Head of caudate nucleus (tissue), 42 donors: ENCODE data around the gene LGI1.
A peak's percentile ranks its signal among the peaks of the same experiment; 100 is the strongest.

Experiments
- DNase-seq, 42 donors: peaks; one replicate each; pipeline versions ENCODE4 v3.0.0 to v3.0.0-alpha.2; 2020 to 2021; ENCODE audit warnings: mixed read lengths in 7 of 42
- intact Hi-C: fragments of 100-400 bp; cut with DNase I; formaldehyde crosslinking; loops from one replicate; pipeline ENCODE4 v1.15.0; 2022

Gene LGI1

DNA sequence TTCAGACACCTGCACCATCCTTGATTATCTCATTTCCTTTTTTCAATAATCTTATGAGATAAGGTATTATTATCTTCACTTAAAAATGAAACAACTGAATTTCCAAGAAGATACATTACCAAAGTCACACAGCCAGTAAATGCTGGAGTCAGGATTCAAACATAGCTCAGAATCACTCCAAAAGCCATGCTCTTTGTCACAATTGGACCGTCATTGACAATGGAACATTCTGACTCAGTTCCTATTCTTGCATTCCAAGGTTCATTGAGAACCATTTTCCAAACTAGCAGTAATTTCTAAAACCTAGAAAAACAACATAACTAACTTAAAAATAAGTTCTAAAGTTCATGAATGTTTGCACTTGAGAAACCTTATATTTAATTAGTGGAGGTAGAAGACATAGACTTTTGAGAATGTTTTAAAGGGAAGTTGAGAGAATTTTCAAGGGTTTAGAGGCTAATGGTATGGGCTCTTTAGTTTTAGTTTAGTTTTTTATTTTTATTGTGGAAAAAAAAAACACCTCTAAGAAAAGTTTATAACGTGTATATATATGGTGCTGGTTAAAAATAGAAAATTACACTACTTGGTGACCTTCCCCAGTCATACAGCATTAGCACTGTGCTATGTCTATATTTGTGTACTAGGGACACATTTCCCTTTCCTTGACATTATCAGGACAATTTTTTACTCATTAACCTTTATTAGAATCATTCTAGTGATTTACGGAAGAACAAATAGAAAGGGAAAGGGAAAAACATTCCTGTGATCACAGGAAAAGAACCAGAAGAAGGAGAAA lies 30.9 kb downstream of the LGI1 start:
- no peak for DNase-seq
- intact Hi-C loops = no loop called here

DNA sequence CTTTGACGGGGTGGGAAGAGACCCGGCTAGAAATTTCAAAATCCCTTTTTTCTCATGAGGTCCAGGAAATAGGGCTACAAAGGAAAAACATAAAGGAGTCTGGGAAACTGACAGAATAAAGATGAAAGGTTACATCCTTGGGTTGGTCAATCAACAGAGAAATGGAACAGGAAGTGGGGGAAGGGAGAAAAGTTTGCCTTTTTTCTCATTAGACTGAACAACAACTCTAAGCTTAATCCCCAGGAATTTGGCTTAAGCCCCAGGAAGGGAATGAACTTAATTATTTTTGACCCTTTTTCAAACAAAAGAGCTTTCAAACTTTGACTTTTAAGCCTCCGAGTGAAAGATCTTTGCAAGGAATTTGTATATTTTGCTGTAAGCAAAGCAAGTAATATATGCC lies 32.7 kb downstream of the LGI1 start:
- DNase-seq = no peak
- intact Hi-C loops = no loop called here

DNA sequence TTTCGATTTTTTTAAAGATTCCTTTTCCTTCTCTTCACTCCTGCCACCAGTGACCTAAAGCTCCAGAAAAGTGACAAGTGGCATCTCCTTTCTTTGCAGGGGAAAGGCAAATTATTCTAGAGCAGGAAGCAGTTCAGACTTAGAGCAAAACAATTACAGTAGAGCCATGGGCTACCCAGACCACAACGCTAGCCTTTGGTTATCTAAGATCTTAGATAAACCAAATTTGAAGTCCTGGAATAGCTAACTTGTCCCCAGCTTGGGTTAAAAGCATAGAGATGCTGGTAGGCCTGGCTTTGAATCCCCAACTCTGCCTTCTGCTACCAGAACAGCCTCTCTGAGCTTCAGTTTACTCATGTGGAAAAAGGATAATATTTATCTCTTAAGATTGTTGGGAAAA lies 38.4 kb downstream of the LGI1 start:
- DNase-seq = no peak
- intact Hi-C loops = no loop called here

DNA sequence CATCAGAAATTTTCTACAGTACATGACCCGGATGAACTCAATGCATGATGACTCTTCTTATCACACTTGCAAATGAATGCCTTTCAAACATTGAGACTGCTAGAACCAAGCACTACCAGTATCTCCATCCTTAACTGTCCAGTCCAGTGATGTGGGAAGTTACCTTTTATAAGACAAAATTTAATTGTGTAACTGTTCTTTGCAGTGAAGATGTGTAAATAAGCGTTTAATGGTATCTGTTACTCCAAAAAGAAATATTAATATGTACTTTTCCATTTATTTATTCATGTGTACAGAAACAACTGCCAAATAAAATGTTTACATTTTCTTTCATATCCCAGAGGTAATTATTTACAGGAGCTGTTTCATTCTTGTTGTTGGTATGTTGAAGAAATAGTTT lies 40.1 kb downstream of the LGI1 start:
- DNase-seq = no peak
- intact Hi-C loops = no loop called here

DNA sequence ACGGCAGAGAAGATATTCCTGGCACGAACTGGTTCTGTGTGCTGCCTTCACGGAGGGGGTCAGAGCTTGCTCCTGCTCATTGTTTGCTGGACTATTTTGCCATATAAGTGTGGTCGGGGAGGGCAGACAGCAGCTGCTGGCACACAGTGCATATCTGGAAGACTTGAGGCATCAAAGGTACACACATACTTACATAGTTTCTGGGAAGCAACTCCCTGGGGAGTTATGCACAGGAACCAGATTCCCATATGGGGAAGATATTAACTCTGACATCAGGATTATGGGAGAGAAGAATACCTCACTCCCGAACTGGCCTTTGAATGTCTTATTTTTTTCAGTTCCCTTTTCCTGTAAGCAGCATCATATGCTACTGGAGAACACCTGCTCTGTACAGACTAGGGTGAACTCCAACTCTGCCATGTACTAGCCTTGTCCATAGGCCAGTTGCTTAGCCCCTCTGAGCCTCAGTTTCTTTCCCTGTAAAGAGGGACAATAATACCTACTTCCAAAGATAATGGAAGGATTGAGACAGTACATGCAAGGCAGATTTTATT lies 41.5 kb downstream of the LGI1 start:
- intact Hi-C loops = no loop called here
- no peak for DNase-seq

DNA sequence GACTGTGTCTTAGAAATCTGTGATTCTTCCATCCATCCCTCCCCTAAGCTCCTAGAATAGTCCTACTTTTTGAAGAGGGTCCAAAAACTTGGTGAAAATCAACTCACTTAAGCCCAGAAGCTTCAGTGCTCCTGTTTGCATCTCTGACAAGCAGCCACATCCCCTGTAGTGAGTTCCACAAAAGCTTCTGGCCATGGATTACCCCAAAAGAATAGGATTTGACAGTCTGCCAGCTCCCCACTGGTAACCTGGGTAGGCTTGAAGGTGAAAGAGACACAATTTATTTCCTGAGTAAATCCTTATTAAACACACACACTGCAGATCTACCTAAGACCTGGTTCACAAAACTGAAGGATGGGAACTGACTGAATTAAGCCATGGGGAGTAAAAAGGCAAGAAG lies 46.5 kb downstream of the LGI1 start:
- no peak for DNase-seq
- intact Hi-C loops = no loop called here

DNA sequence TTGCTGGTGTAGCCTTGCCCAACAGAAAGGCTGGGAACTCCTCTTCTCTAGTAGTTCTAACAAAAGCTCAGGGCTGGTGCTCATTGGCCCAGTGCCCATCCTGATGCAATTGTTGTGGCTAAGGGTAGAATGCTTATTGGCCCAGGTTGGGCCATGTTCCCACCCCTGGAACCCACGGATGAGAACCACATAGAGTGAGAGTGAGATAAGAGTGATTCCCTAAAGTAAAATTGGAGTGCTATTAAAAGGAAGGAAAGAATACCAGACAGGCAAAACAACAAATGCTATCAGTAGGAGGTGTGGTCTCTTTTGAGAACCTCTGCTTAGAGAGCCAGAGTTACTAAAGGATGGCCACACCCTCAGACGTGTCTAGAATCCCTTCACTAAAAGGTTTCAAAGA lies 49.2 kb downstream of the LGI1 start:
- intact Hi-C loops = no loop called here
- DNase-seq = no peak

DNA sequence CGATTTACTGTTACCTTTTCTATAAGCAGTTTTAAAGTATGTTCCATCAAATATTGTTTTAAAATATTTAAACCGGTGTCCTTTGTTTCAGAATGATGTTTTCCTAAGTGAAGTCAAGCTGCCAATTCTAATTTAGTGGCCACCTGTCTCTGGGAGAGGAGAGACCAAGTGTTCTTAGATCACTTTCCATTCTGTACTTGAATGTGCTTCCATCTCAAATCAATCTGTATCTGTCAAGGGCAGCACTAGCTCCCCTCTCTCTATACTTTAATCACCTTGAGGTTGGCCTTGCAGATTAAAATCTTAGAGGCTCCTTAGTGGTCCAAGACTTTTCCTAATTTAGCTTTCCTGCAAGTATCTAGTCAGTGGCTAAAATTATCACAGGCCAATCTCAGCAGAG lies 49.6 kb downstream of the LGI1 start:
- no peak for DNase-seq
- intact Hi-C loops = no loop called here

DNA sequence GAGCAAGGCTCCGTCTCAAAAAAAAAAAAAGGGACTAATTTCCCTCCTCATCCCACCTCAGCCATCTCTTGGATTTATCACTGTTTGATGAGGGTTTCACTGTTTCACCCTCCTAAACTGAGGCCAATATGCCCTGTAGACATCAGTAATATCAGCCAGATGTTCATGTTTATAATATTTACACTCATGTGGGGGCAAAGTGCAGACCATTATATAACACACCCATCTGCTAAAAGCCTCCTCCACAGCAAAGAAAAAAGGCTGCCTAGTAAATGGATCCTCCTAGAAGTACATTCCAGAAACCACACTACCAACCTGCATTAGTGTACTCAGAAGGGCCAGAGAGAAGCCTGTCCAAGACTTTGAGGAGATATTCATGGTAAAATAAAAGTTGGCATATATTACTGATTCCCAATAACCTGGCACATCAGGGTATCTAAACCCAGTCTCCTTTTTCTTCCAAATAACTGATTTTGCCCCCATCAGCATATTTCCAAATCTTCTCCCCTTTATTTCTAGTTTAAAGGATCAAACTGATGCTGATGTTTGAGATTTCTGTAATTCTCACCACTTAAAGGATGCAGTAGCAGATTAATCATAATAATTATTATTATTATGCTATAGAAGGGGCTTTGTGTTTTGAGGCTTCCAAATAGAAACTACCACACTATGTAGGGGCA lies 55.1 kb downstream of the LGI1 start:
- intact Hi-C loops = no loop called here
- no peak for DNase-seq

DNA sequence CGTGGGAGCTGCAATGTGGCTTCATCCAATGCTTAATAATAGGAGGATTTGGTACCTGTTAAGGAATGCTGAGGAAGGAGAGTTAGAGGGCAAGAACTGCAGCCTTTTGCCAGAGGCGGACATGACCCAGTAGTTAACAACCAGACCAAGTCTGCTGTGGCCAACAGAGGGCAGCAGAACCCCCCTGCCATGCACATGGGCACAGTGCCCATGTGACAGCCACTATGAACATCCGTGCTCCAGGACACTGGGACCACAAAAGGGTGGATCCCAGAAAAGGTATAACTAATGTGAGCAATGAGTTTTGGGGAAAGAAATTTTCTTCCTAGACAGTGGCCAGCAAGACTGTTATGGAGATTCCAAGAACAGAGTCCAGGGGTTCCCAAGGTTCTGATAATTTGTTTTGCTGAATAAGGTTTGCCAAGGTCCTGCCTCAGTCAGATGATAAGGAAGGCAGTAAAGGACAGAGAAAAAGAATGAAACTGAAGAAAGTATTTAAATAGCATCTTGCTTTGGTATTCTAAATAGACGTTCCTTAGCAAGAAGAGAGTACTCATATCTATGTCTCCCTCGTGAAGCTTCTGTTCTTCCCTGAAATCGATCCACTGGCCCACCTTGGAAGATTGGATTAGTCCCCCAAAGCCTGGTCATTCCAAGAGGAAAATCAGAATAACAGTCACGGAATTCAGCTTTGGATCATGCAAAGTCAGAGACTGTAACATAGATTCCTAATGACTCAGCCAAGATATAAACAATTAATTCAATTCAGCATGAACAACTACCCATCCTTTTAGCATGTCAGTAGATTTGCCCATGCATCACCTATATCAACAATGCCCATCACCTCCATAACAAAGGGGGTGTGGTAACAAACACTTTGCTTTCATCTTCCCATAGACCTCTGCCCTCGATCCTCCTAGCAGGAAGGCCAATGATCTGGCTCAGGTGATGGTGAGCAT lies 56.0 kb downstream of the LGI1 start:
- DNase-seq = peak in 41 of 42 donors; percentile 29 to 82 (median 59)
- intact Hi-C loops = no loop called here

DNA sequence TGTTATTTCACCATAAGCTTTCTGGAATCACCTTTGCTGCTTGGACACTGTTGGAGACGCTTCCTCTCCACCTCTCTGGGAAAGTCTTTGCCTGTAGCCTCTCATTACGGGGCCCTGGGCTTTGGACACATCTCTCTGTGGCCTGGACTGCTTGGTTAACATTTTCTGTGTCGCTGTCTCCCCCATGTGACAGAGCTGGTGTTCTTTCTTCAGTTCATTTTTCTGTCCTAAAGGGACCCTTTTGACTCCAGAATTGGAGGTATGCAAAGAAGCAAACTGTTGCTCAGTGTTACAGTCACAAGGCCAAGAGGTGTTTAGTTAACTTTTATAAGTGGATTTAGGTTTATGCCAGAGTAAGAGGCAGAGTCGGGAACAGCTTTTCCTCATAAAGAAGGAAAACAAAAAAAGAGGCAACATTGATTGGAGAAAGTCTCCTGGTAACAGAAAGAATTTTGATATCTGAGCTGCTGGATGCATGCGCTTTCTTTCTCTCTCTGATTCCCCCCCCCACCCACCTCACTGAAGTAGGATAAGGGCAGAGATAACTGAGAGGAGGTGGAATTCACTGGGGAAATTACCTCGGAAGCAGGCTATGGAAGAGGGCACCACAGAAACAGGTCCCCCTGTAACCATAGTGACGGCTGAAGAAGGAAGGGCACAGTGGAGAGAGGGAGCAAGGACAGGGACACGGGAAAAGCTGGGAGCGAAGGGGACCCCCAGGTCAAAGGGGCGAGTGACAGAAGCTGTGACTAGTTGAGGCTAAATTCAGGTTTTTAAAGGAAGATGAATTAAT lies 57.8 kb downstream of the LGI1 start:
- intact Hi-C loops = loop anchor here (5.0 kb wide), 1 partner anchor 113 kb away; the partner anchor contains the start of gene FRA10AC1
- peak in 18 of 42 donors; percentile 11 to 56 (median 32) for DNase-seq

DNA sequence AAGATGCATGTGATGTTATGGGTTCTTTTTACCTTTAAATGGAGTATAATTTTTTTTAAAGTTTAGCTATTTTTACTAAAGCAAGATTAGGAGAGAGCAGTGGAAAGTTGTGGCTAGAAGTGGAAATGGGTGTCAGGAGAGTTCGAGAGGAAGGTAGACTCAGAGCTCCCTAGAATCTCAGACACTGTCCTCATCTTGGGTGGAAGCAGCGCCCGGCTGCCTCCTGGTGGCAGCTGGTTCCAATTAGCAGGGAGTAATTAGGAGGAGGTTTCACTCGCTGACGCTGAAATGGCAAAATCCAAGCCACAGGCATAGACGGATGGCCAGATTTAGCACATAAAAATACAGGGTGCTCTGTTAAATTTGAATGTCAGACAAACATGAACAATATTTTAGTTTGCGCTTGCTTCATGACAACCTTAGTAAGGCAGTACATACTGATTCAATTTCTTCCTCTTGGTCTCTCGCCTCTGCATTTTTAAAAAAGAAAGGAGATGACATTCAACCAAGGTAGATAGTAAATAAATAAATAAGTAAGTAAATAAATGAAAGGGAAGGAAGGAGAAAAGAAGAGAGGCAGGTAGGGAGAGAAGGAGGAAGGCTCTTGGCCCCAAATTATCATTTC lies 58.5 kb downstream of the LGI1 start:
- DNase-seq = peak; percentile 38 to 88 (median 75)
- intact Hi-C loops = loop anchor here (5.0 kb wide), 1 partner anchor 114 kb away; the partner anchor contains the start of gene FRA10AC1

DNA sequence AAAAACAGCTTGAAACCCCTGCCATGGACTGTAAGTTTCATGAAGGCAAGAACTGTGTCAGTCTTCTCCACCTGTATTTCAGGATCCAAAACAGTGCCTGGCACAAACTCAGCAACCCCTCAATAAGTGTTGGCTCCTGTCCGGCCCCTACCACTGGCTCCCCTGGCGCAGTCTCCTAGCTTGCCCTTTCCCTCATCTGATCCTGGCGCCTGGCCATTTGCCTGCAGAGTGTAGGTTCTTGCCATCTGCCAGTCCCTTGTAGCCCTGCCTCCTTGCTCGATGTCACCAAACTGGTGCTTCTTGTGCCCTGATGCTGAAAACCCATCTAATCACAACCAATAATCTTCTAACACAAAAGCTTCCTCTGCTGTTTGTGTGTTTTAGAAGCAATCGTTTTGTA lies 60.4 kb downstream of the LGI1 start:
- intact Hi-C loops = loop anchor here (5.0 kb wide), 1 partner anchor 116 kb away; the partner anchor contains the start of gene FRA10AC1
- no peak for DNase-seq

DNA sequence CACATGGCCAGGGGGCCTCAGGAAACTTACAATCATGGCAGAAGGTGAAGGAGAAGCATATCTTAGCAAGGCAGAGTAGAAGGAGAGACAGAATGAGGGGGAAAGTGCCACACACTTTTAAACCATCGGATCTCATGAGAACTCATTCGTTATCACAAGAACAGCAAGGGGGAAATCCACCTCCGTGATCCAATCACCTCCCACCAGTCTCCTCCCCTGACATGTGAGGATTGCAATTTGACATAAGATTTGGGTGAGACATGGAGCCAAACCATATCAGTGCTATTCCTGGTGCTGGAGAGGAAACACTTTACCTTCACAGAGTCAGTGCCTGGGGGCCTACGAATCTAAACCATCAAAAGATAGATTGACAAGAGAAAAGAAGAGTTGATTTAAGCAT lies 61.8 kb downstream of the LGI1 start:
- intact Hi-C loops = loop anchor here (5.0 kb wide), 1 partner anchor 117 kb away; the partner anchor contains the start of gene FRA10AC1
- peak in 12 of 42 donors; percentile 7 to 59 (median 35) for DNase-seq

DNA sequence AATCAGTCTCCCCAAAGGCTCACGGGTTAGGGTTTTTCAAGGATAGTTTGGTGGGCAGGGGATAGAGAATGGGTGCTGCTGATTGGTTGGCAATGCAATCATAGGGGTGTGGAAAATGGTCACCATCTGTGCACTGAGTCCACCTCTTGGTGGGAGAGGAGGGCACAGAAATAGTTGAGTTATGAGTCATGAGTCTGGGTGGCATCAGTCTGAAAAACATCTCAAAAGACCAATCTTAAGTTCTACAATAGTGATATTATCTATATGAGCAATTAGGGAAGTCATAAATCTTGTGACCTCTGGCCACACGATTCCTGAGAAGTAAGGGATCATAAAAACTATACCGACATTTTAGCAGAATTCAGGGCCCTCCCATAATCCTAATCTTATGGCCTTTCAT lies 62.7 kb downstream of the LGI1 start:
- no peak for DNase-seq
- intact Hi-C loops = no loop called here

DNA sequence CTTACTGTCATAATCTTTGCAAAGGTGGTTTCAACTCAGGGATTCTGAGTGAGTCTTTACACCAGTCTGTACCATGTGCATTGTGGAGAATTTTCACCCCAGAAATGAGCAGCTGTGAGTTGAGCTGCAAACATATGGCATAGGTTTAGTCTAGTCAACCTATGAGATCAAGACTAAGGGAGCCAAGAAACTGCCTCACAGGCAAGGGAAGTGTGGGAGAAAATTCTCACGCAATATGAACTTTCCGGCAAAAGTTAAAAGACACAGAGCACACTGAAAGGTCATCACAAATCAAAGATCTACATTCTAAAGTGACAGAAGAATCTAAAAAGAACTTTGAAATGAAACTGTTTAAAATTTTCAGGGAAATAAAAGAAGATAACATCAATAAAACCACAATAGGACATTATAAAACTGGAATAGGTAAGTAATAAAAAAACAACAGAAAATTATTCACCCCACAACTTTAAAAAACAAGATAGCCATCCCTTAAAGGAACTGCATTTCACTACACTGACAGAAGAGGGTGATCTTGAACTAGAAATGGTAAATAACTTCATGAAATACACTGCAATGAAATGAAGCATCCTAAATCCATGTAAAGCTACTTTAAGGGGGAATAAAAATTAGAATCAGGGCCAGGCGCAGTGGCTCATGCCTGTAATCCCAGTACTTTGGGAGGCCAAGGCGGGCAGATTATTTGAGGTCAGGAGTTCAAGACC lies 63.5 kb downstream of the LGI1 start:
- no peak for DNase-seq
- intact Hi-C loops = no loop called here

DNA sequence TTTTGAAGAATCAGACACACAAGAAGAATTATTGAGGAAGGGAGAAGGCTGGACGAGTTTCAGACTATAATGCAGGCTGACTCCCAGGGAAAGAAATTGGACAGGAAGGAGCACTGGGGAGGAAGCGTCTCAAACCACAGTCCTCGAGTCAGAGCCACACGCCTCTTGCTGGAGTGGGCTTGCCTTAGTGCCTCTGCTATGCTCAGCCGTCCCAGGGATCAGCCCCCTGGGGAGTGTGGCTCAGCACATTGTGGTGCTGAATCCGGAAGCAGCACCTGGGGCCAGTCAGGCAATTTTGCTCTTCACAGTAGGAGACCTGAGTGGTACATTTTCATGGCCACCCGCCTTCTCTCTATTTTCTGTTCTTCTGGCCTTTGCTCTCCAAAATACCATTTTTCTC lies 68.6 kb downstream of the LGI1 start:
- intact Hi-C loops = no loop called here
- no peak for DNase-seq
